Testis (tissue), 2 donors: ENCODE data around the gene PDE4B.

Experiments
- CTCF ChIP-seq, 3 experiments: fragments of 450-650 bp in 2 of 3; fragments of 200-600 bp in 1 of 3; sonication (generic) in 1 of 3; IDR thresholded peaks; one replicate each; pipeline ENCODE4 v1.5.1; 2016 to 2019; ENCODE audit warnings: antibody characterized with exemption in 3 of 3, mild to moderate bottlenecking in 2 of 3, moderate library complexity in 1 of 3
- POLR2A ChIP-seq: fragments of 450-650 bp; IDR thresholded peaks from one replicate; pipeline ENCODE4 v1.6.1; 2017; ENCODE audit warnings: antibody characterized with exemption, mild to moderate bottlenecking, moderate library complexity

DNA sequence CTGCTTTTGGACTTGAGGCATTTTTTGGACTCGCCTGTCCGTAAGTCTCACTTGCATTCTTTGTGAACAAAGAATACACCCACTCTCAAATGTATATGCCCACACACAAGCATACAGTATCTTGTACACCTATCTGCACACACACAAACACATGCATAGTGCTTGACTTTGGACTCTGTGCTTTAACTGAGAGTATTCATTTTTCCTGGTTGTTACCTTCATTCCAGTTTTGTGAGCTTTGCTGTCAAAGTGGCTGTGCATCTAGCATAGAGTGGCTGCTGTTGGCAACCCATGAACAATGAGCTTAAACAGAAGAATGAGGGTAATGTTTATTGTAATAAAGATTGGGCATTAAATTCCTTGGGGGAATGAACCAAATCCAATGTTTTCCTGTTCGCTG, 199.0 kb downstream of the PDE4B start:
- TF ChIP-seq CTCF (IDR thresholded peaks at IDR 0.05) (no peak), POLR2A (no peak)
